HEK293 (cell line): ENCODE data around the gene HHAT.

Experiments used
- GFI1B ChIP-seq: fragments of 450-650 bp; formaldehyde crosslinking; IDR thresholded peaks from 2 replicates; pipeline ENCODE4 v1.5.1; 2016; ENCODE audit warnings: missing biosample characterization, missing genetic modification characterization
- GLI2 ChIP-seq: fragments of 450-650 bp; formaldehyde crosslinking; IDR thresholded peaks from 2 replicates; pipeline ENCODE4; 2017; ENCODE audit warnings: missing biosample characterization, missing genetic modification characterization, low read depth, borderline replicate concordance
- PRDM10 ChIP-seq: fragments of 450-650 bp; formaldehyde crosslinking; IDR thresholded peaks from 2 replicates; pipeline ENCODE4 v1.5.1; 2016; ENCODE audit warnings: missing biosample characterization, missing genetic modification characterization
- SP3 ChIP-seq: fragments of 450-650 bp; formaldehyde crosslinking; IDR thresholded peaks from 2 replicates; pipeline ENCODE4 v1.5.1; 2016; ENCODE audit warnings: missing biosample characterization, missing genetic modification characterization
- TCF7L2 ChIP-seq: IDR thresholded peaks from 2 replicates; pipeline ENCODE4 v1.6.1; 2011; ENCODE audit warnings: low read depth, mild to moderate bottlenecking, inconsistent platforms, low read length, moderate library complexity, borderline replicate concordance
- ZBTB1 ChIP-seq: fragments of 450-650 bp; formaldehyde crosslinking; IDR thresholded peaks from 2 replicates; pipeline ENCODE4 v1.5.1; 2016; ENCODE audit warnings: missing biosample characterization, missing genetic modification characterization
- ZBTB48 ChIP-seq: fragments of 450-650 bp; formaldehyde crosslinking; IDR thresholded peaks from 2 replicates; pipeline ENCODE4 v1.5.1; 2016; ENCODE audit warnings: missing biosample characterization, missing genetic modification characterization
- ZNF157 ChIP-seq: fragments of 450-650 bp; formaldehyde crosslinking; IDR thresholded peaks from 2 replicates; pipeline ENCODE4 v1.5.1; 2016; ENCODE audit warnings: missing biosample characterization, missing genetic modification characterization
- ZNF19 ChIP-seq: fragments of 450-650 bp; formaldehyde crosslinking; IDR thresholded peaks from 2 replicates; pipeline ENCODE4; 2016; ENCODE audit warnings: missing biosample characterization, missing genetic modification characterization, low read depth
- ZNF311 ChIP-seq: fragments of 450-650 bp; formaldehyde crosslinking; IDR thresholded peaks from 2 replicates; pipeline ENCODE4 v1.5.1; 2017; ENCODE audit warnings: missing biosample characterization, missing genetic modification characterization, borderline replicate concordance
- ZNF324 ChIP-seq: fragments of 450-650 bp; formaldehyde crosslinking; IDR thresholded peaks from 2 replicates; pipeline ENCODE4 v1.5.1; 2016; ENCODE audit warnings: missing biosample characterization, missing genetic modification characterization
- ZNF350 ChIP-seq: fragments of 450-650 bp; formaldehyde crosslinking; IDR thresholded peaks from 2 replicates; pipeline ENCODE4 v1.5.0; 2017; ENCODE audit warnings: missing biosample characterization, mild to moderate bottlenecking, missing genetic modification characterization
- ZNF366 ChIP-seq: fragments of 450-650 bp; formaldehyde crosslinking; conservative IDR thresholded peaks from 2 replicates; pipeline ENCODE4 v1.5.1; 2016; ENCODE audit warnings: missing biosample characterization, missing genetic modification characterization
- ZNF426 ChIP-seq: fragments of 450-650 bp; formaldehyde crosslinking; IDR thresholded peaks from 2 replicates; pipeline ENCODE4 v1.5.1; 2017; ENCODE audit warnings: missing biosample characterization, missing genetic modification characterization, mild to moderate bottlenecking, inconsistent platforms, moderate library complexity
- ZNF48 ChIP-seq: fragments of 450-650 bp; formaldehyde crosslinking; IDR thresholded peaks from 2 replicates; pipeline ENCODE4 v1.5.1; 2016; ENCODE audit warnings: missing biosample characterization, missing genetic modification characterization
- ZNF513 ChIP-seq: fragments of 450-650 bp; IDR thresholded peaks from 2 replicates; pipeline ENCODE4 v1.5.1; 2018; ENCODE audit warnings: missing biosample characterization, missing genetic modification characterization
- ZNF549 ChIP-seq: fragments of 450-650 bp; IDR thresholded peaks from 2 replicates; pipeline ENCODE4 v1.5.1; 2018; ENCODE audit warnings: missing biosample characterization, missing genetic modification characterization, mild to moderate bottlenecking, inconsistent platforms, moderate library complexity
- ZNF560 ChIP-seq: fragments of 450-650 bp; formaldehyde crosslinking; IDR thresholded peaks from 2 replicates; pipeline ENCODE4 v1.5.1; 2017; ENCODE audit warnings: missing biosample characterization, missing genetic modification characterization, borderline replicate concordance
- ZNF76 ChIP-seq: fragments of 450-650 bp; formaldehyde crosslinking; IDR thresholded peaks from 2 replicates; pipeline ENCODE4; 2016; ENCODE audit warnings: low read depth, missing biosample characterization, missing genetic modification characterization, borderline replicate concordance
- ZNF843 ChIP-seq: fragments of 450-650 bp; formaldehyde crosslinking; IDR thresholded peaks from 2 replicates; pipeline ENCODE4 v1.5.1; 2016; ENCODE audit warnings: missing biosample characterization, missing genetic modification characterization
- ZSCAN30 ChIP-seq: fragments of 450-650 bp; IDR thresholded peaks from 2 replicates; pipeline ENCODE4 v1.5.1; 2018; ENCODE audit warnings: missing biosample characterization, mild to moderate bottlenecking, missing genetic modification characterization, moderate library complexity
- ZXDB ChIP-seq: fragments of 450-650 bp; formaldehyde crosslinking; IDR thresholded peaks from 2 replicates; pipeline ENCODE4 v1.5.1; 2016; ENCODE audit warnings: missing biosample characterization, missing genetic modification characterization
- TF ChIP-seq, protein P1 (sequence below): fragments of 450-650 bp; formaldehyde crosslinking; IDR thresholded peaks from 2 replicates; pipeline ENCODE4 v1.5.1; 2016; ENCODE audit warnings: missing biosample characterization, missing genetic modification characterization
- TF ChIP-seq, protein P2 (sequence below): fragments of 450-650 bp; formaldehyde crosslinking; IDR thresholded peaks from 2 replicates; pipeline ENCODE4 v1.5.1; 2017; ENCODE audit warnings: missing biosample characterization, missing genetic modification characterization
- TF ChIP-seq, protein P3 (sequence below): fragments of 450-650 bp; formaldehyde crosslinking; IDR thresholded peaks from 2 replicates; pipeline ENCODE4 v1.5.1; 2017; ENCODE audit warnings: missing biosample characterization, missing genetic modification characterization

HHAT gene

DNA sequence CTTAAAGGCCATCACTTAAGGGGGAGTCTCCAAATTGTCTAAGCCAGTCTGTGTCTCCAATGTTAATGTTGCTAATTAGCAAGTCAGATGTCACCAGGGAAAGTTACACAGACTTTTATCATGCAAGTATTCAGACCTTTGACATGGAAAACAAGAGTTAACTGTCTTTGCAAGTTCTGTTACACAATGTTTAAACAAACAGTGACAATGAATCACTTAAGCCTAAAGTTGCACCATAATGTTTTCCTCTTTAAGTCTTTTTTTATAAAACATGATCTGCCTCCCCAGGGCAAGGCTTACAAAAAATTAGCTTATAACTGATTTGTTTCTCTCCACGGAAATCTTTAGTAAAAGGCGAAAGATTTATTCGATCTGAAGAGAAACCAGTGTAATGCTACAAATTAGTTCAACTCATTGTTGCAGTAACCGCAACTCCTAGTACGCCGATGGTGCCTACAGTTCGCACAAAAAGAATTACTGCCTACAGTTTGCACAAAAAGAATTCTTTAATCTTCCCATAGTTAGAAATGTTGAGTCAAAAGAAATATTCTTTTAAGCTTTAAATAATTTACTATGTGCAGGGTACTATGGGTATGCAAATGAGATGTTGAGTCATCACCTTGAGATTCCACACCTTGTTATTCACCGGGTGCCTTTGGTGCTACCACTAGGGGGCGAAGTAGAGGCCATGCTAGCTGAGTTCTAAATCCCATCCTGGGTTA lies 45.3 kb downstream of the HHAT start (continued):
- TF ChIP-seq, protein P1, sequence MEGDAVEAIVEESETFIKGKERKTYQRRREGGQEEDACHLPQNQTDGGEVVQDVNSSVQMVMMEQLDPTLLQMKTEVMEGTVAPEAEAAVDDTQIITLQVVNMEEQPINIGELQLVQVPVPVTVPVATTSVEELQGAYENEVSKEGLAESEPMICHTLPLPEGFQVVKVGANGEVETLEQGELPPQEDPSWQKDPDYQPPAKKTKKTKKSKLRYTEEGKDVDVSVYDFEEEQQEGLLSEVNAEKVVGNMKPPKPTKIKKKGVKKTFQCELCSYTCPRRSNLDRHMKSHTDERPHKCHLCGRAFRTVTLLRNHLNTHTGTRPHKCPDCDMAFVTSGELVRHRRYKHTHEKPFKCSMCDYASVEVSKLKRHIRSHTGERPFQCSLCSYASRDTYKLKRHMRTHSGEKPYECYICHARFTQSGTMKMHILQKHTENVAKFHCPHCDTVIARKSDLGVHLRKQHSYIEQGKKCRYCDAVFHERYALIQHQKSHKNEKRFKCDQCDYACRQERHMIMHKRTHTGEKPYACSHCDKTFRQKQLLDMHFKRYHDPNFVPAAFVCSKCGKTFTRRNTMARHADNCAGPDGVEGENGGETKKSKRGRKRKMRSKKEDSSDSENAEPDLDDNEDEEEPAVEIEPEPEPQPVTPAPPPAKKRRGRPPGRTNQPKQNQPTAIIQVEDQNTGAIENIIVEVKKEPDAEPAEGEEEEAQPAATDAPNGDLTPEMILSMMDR (tag by site-specific recombination): peak; percentile 90
- peak; percentile 68 for TF ChIP-seq ZNF843 (tag by site-specific recombination)
- TF ChIP-seq ZBTB1 (tag by site-specific recombination): no peak
- peak; percentile 55; the same call in 1 of the 2 replicates for TF ChIP-seq ZNF324 (tag by site-specific recombination)
- 0 out of 2 replicates have a peak, but pooled peaks have one; percentile 2 for TF ChIP-seq TCF7L2
- no peak for TF ChIP-seq ZNF549
- no peak for TF ChIP-seq ZNF426 (tag by site-specific recombination)
- 0 out of 2 replicates have a peak, but pooled peaks have one; percentile 51 for TF ChIP-seq ZXDB (tag by site-specific recombination)
- TF ChIP-seq GFI1B: peak; percentile 59; the same call in 1 of the 2 replicates
- no peak for TF ChIP-seq ZNF157 (tag by site-specific recombination)
- TF ChIP-seq ZNF350 (tag by site-specific recombination): peak; percentile 97
- TF ChIP-seq ZBTB48 (tag by site-specific recombination): peak; percentile 94
- no peak; the same call in 1 of the 2 replicates for TF ChIP-seq ZNF513 (tag by site-specific recombination)
- no peak for TF ChIP-seq ZNF311 (tag by site-specific recombination)
- peak; percentile 26; the same call in 1 of the 2 replicates for TF ChIP-seq GLI2 (tag by site-specific recombination)
- TF ChIP-seq ZNF366 (tag by site-specific recombination): peak; percentile 75
- TF ChIP-seq ZNF48 (tag by site-specific recombination): no peak
- no peak for TF ChIP-seq ZNF560 (tag by site-specific recombination)
- peak; percentile 7; the same call in 1 of the 2 replicates for TF ChIP-seq PRDM10 (tag by site-specific recombination)
- 0 out of 2 replicates have a peak, but pooled peaks have one; percentile 40 for TF ChIP-seq ZSCAN30 (tag by site-specific recombination)
- peak; percentile 96 for TF ChIP-seq ZNF76 (tag by site-specific recombination)
- no peak for TF ChIP-seq ZNF19 (tag by site-specific recombination)
- TF ChIP-seq, protein P2, sequence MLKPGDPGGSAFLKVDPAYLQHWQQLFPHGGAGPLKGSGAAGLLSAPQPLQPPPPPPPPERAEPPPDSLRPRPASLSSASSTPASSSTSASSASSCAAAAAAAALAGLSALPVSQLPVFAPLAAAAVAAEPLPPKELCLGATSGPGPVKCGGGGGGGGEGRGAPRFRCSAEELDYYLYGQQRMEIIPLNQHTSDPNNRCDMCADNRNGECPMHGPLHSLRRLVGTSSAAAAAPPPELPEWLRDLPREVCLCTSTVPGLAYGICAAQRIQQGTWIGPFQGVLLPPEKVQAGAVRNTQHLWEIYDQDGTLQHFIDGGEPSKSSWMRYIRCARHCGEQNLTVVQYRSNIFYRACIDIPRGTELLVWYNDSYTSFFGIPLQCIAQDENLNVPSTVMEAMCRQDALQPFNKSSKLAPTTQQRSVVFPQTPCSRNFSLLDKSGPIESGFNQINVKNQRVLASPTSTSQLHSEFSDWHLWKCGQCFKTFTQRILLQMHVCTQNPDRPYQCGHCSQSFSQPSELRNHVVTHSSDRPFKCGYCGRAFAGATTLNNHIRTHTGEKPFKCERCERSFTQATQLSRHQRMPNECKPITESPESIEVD (tag by site-specific recombination): peak; percentile 97
- TF ChIP-seq, protein P3, sequence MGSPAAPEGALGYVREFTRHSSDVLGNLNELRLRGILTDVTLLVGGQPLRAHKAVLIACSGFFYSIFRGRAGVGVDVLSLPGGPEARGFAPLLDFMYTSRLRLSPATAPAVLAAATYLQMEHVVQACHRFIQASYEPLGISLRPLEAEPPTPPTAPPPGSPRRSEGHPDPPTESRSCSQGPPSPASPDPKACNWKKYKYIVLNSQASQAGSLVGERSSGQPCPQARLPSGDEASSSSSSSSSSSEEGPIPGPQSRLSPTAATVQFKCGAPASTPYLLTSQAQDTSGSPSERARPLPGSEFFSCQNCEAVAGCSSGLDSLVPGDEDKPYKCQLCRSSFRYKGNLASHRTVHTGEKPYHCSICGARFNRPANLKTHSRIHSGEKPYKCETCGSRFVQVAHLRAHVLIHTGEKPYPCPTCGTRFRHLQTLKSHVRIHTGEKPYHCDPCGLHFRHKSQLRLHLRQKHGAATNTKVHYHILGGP (tag by site-specific recombination): peak; percentile 8; the same call in 1 of the 2 replicates
- peak; percentile 34; the same call in 1 of the 2 replicates for TF ChIP-seq SP3 (tag by site-specific recombination)
